HG03039 (cell line): ENCODE results near the gene BBX.
"Not testable (repeated sequence)": the region's sequence is repeated elsewhere in the genome, so short reads cannot be mapped to it uniquely, and the experiment has no call there.

ENCODE experiments used
- ATAC-seq: cut with Tn5 transposase; IDR thresholded peaks from one replicate; pipeline ENCODE4 v1.9.1; 2021; ENCODE audit warnings: mild to moderate bottlenecking, moderate library complexity; ENCODE audit not compliant: unreplicated experiment

Gene BBX

GRCh38 chr3:107540857-107541256, 18.1 kb downstream of the BBX start:
- ATAC-seq: no peak

- no peak for ATAC-seq
Observed at GRCh38 chr3:107542665-107543064, 19.9 kb downstream of the BBX start.

GRCh38 chr3:107543666-107544065, 20.9 kb downstream of the BBX start:
- ATAC-seq: no peak

- no peak for ATAC-seq
Observed at GRCh38 chr3:107545680-107546120, 22.9 kb downstream of the BBX start.

GRCh38 chr3:107548601-107549000, 25.8 kb downstream of the BBX start:
- ATAC-seq: no peak

GRCh38 chr3:107555359-107555758, 32.6 kb downstream of the BBX start:
- no peak for ATAC-seq

- ATAC-seq: no peak
Observed at GRCh38 chr3:107557743-107558142, 35.0 kb downstream of the BBX start.

GRCh38 chr3:107560166-107560565, 37.4 kb downstream of the BBX start:
- no peak for ATAC-seq

GRCh38 chr3:107561980-107562379, 39.2 kb downstream of the BBX start:
- no peak for ATAC-seq

- no peak for ATAC-seq
Observed at GRCh38 chr3:107562969-107563529, 40.3 kb downstream of the BBX start.

GRCh38 chr3:107565244-107565643, 42.5 kb downstream of the BBX start:
- ATAC-seq: not testable (repeated sequence)

- not testable (repeated sequence) for ATAC-seq
Observed at GRCh38 chr3:107571089-107571488, 48.3 kb downstream of the BBX start.

GRCh38 chr3:107571492-107571891, 48.7 kb downstream of the BBX start:
- not testable (repeated sequence) for ATAC-seq

- no peak for ATAC-seq
Observed at GRCh38 chr3:107574650-107575049, 51.9 kb downstream of the BBX start.

- ATAC-seq: no peak
Observed at GRCh38 chr3:107578091-107578490, 55.3 kb downstream of the BBX start.

- ATAC-seq: no peak
Observed at GRCh38 chr3:107578523-107578922, 55.8 kb downstream of the BBX start.

- ATAC-seq: no peak
Observed at GRCh38 chr3:107579371-107579770, 56.6 kb downstream of the BBX start.

- no peak for ATAC-seq
Observed at GRCh38 chr3:107581230-107581629, 58.5 kb downstream of the BBX start.

GRCh38 chr3:107588217-107588616, 65.5 kb downstream of the BBX start:
- no peak for ATAC-seq

GRCh38 chr3:107589454-107589853, 66.7 kb downstream of the BBX start:
- ATAC-seq: no peak

GRCh38 chr3:107590786-107591185, 68.0 kb downstream of the BBX start:
- ATAC-seq: no peak

- no peak for ATAC-seq
Observed at GRCh38 chr3:107592073-107592472, 69.3 kb downstream of the BBX start.

GRCh38 chr3:107594870-107595269, 72.1 kb downstream of the BBX start:
- ATAC-seq: no peak
